Endometrium (tissue), 2 donors: ENCODE measurements around the gene FERMT1.
"Not testable (repeated sequence)": the region's sequence is repeated elsewhere in the genome, so short reads cannot be mapped to it uniquely, and the experiment has no call there.

Source experiments
- FAIRE-seq: peaks from 2 replicates; lab custom pipeline; 2012; peaks lifted over from hg19 to GRCh38; lab: Jason Lieb, UNC
- donor health status: control.
- donor health status: control.

The FERMT1 gene

GRCh38 chr20:6069669-6070068 lies 53.2 kb downstream of the FERMT1 start:
- FAIRE-seq = no peak

- no peak for FAIRE-seq
These were observed 55.0 kb downstream of the FERMT1 start for GRCh38 chr20:6067763-6068318.

- no peak for FAIRE-seq
These were observed 56.2 kb downstream of the FERMT1 start for GRCh38 chr20:6066582-6066981.

GRCh38 chr20:6061544-6061943 lies 61.3 kb downstream of the FERMT1 start:
- FAIRE-seq = no peak

- FAIRE-seq = no peak
These were observed 62.6 kb downstream of the FERMT1 start for GRCh38 chr20:6060213-6060612.

GRCh38 chr20:6058684-6059295 lies 64.0 kb downstream of the FERMT1 start:
- FAIRE-seq = no peak

- FAIRE-seq = no peak
These were observed 65.1 kb downstream of the FERMT1 start for GRCh38 chr20:6057691-6058090.

GRCh38 chr20:6057139-6057538 lies 65.7 kb downstream of the FERMT1 start:
- FAIRE-seq = no peak

GRCh38 chr20:6055981-6056569 lies 66.8 kb downstream of the FERMT1 start:
- FAIRE-seq = no peak

- FAIRE-seq = no peak
These were observed 67.6 kb downstream of the FERMT1 start for GRCh38 chr20:6055161-6055783.

GRCh38 chr20:6054689-6055051 lies 68.2 kb downstream of the FERMT1 start:
- FAIRE-seq = not testable (repeated sequence)

GRCh38 chr20:6053776-6054688 lies 68.8 kb downstream of the FERMT1 start, which contains the start of gene LRRN4:
LRRN4 (minus strand) TSS chr20:6054060; CDS start chr20:6052799, 1,261 bp downstream.
- no peak for FAIRE-seq

- no peak for FAIRE-seq
These were observed 69.6 kb downstream of the FERMT1 start for GRCh38 chr20:6053064-6053775.

- FAIRE-seq = no peak
These were observed 71.3 kb downstream of the FERMT1 start for GRCh38 chr20:6051505-6051904.

- no peak for FAIRE-seq
These were observed 74.4 kb downstream of the FERMT1 start for GRCh38 chr20:6048391-6048790.

GRCh38 chr20:6046432-6046831 lies 76.4 kb downstream of the FERMT1 start:
- no peak for FAIRE-seq

GRCh38 chr20:6045566-6045965 lies 77.3 kb downstream of the FERMT1 start:
- FAIRE-seq = no peak

GRCh38 chr20:6044115-6044514 lies 78.7 kb downstream of the FERMT1 start:
- no peak for FAIRE-seq

- no peak for FAIRE-seq
These were observed 81.0 kb downstream of the FERMT1 start for GRCh38 chr20:6041808-6042265.

GRCh38 chr20:6040958-6041807 lies 81.6 kb downstream of the FERMT1 start:
- no peak for FAIRE-seq

- no peak for FAIRE-seq
These were observed 82.3 kb downstream of the FERMT1 start for GRCh38 chr20:6040540-6040939.
